Skin of body (tissue), 2 donors: ENCODE data around the gene POU2F2. TPM values are rescaled to one million over a fixed set of nuclear protein-coding genes. Genes with fewer than 3 reads are reported as not detected.
A peak's percentile ranks its signal among the peaks of the same experiment; 100 is the strongest.

ENCODE experiments used
- DNase-seq: peaks from one replicate; lab custom pipeline; 2025; lab: John Stamatoyannopoulos, UW
- total RNA-seq: library from RNA; depleted of rRNA; stranded (reverse); fragments of >200 nt; gene quantifications from one replicate; pipeline ENCODE4 v1.2.3, GENCODE V29; 2014

Gene POU2F2
- total RNA-seq, 1 donor from 2014 or later = 0.30 TPM

- no peak for DNase-seq
Measured at GRCh38 chr19:42154471-42155323, 22.5 kb upstream of the POU2F2 start.

DNA sequence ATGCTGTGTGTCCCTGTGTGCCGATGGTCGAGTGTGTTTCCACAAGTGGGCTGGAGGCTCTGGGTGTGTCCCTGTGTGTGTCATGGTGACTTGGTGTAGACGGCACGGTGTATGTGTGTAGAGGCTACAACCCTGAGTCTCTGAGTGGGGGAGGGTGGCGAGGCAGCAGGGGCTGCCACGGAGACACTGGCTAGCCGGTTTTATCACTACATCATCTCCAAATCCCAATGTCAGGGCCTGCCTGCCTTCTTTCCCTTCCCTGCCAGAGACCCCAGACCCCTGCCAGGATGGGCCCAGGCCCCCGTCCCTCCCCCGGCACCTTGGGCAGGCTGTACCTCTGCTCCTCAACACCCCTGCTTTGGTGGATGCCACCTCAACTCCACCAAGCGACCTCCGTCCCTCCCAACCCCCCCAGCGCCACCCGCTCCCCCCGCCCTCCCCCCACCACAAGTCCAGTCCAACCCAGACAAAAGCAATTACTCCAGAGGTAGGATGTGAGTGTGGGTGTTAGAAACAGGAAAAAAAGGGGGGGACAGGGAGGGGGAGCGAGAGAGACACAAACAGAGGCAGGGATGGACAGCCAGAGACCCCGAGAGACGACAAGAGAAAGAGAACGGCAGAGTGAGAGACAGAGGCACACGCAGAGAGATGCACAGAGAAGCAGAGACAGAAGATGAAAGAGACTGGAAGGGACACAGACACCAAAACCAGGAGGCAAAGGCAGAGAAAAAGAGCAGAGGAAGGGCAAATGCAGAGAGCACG, 21.6 kb upstream of the POU2F2 start:
- DNase-seq = no peak

DNA sequence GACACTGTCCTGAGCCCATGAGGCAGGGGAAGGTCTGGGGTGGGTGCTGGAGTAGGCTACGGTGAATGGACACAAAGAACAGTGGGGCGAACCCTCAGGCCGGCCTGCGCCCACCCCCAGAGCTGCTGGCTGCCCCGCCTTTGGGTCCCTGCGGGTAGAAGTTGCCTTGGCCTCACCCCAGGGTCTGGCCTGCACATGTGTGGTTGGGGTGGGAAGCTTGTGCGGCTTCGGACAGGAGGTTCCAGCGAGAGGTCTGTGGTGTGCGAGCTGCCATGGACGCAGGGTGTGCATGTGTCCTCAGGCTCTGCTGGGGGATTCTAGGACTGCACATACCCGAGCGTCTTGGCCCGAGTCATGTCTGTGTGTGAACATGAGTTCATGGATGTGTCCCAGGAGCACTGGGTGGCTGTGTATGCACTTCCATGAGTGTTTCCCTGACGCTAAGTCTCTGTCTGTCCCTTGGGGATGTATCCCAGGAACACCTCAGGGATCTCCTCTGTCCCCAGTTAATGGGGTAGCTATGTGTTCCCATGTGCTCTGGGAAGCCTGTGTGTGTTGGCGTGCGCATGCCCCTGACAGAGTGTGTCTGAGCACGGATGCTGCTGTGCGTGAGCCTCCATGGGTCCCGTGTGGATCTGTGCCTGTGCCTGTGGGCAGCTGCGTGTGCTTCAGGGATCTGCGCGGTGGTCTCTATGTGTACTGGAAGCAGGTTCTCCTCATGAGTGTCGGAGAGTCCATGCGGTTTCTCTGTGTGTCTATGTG, 20.8 kb upstream of the POU2F2 start:
- no peak for DNase-seq

DNA sequence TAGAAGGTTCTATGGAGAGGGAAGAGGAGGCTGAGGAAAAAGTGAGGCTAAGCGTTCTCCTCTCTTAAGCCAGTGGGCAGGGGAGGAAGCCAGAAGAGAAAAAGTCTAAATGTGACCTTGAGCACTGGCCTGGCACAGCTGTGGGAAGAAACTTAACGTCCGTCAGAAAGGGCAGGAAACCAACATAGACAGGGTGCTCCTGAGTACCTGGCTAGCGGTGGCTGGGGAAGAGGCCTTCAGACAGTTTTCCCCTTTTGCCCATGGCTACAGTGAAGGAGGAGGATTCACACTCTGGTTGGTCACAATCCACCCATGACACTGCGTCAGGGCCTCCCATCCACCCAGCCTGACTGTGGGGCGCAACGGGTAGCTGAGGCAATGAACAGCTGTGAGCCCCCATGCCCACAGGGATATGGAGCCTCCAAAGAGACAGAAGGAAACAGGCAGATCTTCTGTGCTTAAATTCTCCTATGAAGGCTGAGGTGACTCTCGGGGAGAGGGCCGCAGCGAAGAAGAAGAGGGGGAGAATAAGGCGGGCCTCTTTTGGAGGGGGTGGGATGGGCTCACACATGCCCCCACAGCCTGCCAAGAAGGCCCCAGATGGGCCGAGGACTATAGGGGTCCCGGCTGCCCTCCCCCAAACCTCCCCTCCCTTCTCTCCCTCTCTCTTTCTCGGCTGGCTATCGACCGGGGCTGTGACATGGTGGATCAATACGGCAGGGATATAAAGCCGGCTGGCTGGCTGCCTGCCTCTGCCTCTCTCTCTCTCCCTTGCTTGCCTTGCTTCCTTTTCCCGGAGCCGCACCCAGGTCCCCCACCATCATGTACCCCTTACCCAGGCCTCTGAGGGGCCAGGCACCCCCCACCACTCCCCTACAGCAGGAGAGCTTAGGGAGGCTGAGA, 19.8 kb upstream of the POU2F2 start:
- DNase-seq = no peak

DNA sequence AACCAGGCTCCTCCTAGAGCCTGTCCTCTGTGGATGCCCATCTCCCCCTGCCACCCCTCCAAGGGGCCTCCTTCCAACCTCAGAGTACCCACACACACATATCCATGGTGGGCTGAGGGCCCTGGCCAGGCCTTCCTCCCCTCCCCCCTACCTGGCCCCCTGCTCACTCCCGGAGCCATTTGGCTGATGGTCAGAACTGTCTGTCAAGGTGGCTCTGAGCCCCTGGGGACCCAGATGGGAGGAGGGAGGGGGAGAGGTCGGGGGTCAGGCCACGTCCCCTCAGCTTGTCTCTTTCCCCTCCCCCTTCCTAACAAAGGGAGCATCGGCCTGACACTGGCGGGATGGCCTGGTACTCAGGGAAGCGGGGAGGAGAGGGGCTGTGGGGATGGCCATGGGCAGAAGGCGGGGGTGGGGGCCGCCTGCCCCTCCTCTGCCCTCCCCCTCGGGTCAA, 18.7 kb upstream of the POU2F2 start:
- DNase-seq = no peak

GRCh38 chr19:42150364-42150763, 18.1 kb upstream of the POU2F2 start:
- DNase-seq = no peak

GRCh38 chr19:42149447-42150202, 17.4 kb upstream of the POU2F2 start:
- DNase-seq = no peak

DNA sequence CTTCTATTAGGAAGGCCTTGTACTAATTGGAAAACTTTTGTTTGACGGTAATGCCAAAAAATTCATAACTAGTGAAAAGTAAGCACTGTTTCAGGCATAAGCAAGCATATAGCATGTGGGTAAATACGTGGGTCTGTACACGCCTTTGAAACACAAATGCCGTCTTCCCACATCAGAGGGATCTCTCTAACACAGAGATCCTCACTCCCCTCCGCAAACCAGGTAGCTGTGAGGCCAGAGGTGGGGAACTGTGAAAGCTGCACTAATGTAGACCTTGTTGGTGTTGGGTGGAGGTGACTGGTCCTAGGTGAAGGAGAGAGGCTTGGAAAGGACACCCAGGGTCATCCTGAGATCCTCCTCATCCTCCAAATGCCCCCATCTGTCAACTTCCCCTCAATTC, 16.0 kb upstream of the POU2F2 start:
- no peak for DNase-seq

DNA sequence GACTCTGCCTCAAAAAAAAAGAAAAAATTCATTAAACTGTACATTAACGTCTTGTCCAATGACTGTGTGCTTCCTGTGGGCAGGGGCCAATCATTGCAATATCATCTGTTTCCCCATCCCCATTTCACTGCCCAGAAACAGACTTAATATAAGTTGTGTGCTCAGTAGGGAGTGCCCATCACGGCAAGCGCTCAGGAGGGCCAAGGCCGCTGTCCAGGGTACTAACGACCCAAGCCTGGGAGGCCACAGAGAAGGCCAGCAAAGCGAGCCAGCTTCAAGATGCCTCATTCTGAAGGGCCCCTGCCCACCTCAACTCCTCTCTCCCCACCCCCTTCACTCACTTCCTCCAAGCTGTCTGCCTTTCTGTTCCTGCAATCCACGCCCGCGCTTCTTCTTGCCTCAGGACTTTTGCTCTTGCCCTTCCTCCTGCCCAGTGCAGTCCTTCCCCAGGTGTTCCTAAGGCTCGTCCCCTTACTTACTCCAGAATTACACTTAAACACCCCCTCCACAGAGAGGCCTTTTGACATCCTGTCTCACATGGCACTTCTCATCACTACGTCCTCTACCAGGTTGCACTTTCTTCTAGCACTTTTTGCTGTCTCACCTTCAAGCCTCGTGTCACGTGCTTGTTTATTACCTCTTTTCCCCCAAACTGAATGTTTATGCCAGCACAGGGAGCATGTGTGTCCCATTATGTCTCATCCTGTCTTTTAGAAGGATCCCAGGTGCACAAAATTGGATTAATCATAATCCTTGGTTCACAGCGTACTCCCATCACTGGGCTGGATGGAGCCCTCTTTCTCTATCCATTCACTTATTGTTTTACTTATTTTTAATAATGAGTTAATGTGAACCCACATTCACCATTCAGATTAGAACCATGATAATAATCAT, 11.3 kb upstream of the POU2F2 start:
- DNase-seq = no peak

- DNase-seq = peak; percentile 8
Measured at GRCh38 chr19:42140125-42140754, 8.0 kb upstream of the POU2F2 start.

DNA sequence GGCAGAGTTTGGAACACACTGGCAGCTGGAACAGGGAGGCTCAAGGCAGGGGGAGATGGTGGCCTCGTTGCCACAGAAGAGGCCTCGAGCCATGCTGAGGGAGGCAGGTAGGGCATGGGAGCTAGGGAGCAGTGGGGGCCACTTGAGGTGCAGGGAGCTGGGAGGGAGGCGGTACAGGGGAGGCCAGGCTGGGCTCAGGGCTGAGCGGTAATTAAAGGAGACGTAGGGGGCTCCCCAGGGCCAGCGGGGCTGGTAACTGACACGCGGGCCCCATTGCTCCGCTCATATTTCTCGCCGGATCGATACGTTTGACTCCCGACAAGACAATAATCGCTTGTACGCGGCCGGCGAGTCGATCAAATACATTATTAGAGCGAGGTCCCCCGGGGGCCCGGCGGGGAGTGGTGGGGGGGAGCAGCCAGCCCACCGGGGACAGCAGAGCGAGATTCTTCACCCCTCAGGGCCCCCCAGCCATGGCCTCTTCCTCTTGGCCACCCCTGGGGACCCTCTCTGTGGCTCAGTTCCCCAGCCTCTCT, 2.4 kb upstream of the POU2F2 start:
- no peak for DNase-seq

DNA sequence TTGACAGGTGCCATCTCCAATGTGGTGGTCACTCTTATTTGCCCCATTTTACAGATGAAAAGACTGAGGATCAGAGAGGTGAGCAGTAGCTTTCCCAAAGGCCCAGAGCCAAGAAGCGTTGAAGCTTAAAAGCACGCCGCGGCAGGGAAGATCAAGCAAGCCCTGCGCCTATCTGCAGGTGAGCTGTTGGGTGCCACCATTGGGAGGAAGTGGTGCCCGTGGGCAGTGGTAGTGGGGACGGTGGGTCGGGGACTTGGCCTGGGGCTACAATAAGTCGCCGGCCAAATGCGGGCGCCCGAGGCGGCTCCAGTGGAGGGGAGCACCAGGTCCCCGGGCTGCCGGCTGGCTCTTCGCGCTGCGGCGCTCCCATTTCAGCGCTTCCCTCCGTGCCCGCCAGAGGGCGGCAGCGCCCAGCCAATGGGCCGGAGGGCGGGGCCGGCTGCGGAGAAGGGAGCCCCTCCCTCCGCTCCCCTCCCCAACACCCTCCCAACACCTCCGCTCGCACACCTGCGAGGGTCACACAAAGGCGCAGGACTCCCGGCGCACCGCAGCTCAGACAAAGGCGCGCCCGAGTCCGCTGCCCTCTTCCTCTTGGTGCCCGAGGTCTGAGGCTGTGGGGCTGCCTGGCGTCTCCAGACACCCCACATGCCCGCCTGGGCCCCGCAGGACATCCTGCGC, 744 bp upstream of the POU2F2 start:
- DNase-seq = peak; percentile 10

- DNase-seq = no peak
Measured at GRCh38 chr19:42131149-42132029, 857 bp downstream of the POU2F2 start.

DNA sequence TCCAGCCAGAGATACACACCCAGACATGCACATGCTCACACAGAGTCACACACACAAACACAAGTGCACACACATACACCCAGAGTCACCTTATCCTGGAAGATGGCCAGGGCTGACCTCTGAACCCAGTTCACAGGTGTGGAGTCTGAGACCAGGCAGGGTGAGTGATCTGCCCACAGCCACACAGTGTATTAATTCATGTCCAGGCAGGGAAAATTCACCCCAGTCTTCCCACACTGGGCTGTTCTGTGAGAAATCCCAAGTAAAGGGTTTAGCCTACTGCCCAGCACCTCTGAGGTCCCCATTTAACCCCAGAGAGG, 2.0 kb downstream of the POU2F2 start:
- no peak for DNase-seq

DNA sequence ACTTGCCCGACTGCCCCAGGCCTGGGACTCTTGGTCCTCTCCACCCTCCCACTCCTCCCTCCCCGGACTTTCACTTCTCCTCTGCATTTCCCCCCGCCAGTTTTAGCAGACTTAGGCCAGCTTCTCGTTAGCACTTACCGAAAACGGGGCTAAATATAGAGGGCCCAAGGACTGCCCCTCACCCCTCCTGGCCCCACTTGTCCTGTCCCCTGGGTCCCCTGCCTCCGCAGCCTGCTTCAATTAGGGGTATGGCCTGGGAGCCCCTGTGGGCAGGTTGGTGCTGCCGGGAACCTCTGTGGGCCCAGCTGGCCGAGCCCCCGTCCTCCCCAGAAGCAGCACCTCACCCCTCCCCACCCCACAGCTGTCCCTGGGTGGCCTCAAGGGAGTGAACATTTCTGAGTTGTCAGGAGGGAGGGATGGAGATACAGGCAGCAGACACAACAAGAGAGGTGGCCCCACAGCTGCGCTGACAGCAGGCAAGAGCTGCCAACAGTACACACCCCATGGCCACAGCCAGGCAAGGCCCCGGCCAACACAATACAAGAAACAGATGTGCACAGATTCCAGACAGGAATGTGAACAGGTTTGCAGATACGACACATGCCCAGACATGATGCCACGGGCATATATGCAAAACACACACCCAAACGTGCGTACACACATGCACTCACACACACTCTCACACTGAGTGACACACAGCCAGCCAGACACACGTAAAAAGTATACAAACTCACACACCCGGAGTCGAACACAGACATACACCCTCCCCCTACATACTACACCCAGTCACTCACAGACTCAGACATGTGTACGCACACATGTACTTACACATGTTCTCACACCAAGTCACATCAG, 2.6 kb downstream of the POU2F2 start:
- peak; percentile 32 for DNase-seq

- DNase-seq = no peak
Measured at GRCh38 chr19:42126574-42126973, 5.7 kb downstream of the POU2F2 start.
